ENCODE data around the gene STAG3.
A peak's percentile ranks its signal among the peaks of the same experiment; 100 is the strongest.
"Not testable (repeated sequence)": the region's sequence is repeated elsewhere in the genome, so short reads cannot be mapped to it uniquely, and the experiment has no call there.

Gene STAG3

GRCh38 chr7:100212631-100213286, 35.0 kb downstream of the STAG3 start:
- DNase-seq (ENCODE audit: low read depth): no peak

- no peak for DNase-seq (ENCODE audit: low read depth)
Observed at GRCh38 chr7:100213672-100214071, 36.0 kb downstream of the STAG3 start.

- not testable (repeated sequence) for DNase-seq (ENCODE audit: low read depth)
Observed at GRCh38 chr7:100214356-100214755, 36.6 kb downstream of the STAG3 start.

GRCh38 chr7:100215895-100216294, 38.2 kb downstream of the STAG3 start:
- no peak for DNase-seq (ENCODE audit: low read depth)

GRCh38 chr7:100217934-100218333, 40.2 kb downstream of the STAG3 start:
- peak; percentile 81 for DNase-seq (ENCODE audit: low read depth)

GRCh38 chr7:100219271-100219737, 41.6 kb downstream of the STAG3 start:
- no peak for DNase-seq (ENCODE audit: low read depth)

GRCh38 chr7:100219801-100220585, 42.3 kb downstream of the STAG3 start, which contains the start of gene PVRIG:
Gene PVRIG (plus strand): TSS chr7:100219949. CDS start chr7:100219971, 22 bp downstream.
- DNase-seq (ENCODE audit: low read depth): not testable (repeated sequence)

- DNase-seq (ENCODE audit: low read depth): no peak
Observed at GRCh38 chr7:100220586-100221230, 43.0 kb downstream of the STAG3 start.

GRCh38 chr7:100221231-100221718, 43.6 kb downstream of the STAG3 start:
- DNase-seq (ENCODE audit: low read depth): peak; percentile 75

- DNase-seq (ENCODE audit: low read depth): no peak
Observed at GRCh38 chr7:100221767-100222444, 44.2 kb downstream of the STAG3 start.

- DNase-seq (ENCODE audit: low read depth): no peak
Observed at GRCh38 chr7:100222445-100223132, 44.9 kb downstream of the STAG3 start.

- not testable (repeated sequence) for DNase-seq (ENCODE audit: low read depth)
Observed at GRCh38 chr7:100223376-100223927, 45.7 kb downstream of the STAG3 start.

- not testable (repeated sequence) for DNase-seq (ENCODE audit: low read depth)
Observed at GRCh38 chr7:100224891-100225290, 47.2 kb downstream of the STAG3 start.

GRCh38 chr7:100234660-100235317, 57.1 kb downstream of the STAG3 start:
- DNase-seq (ENCODE audit: low read depth): not testable (repeated sequence)

GRCh38 chr7:100239975-100240374, 62.3 kb downstream of the STAG3 start:
- DNase-seq (ENCODE audit: low read depth): not testable (repeated sequence)

GRCh38 chr7:100243385-100243784, 65.7 kb downstream of the STAG3 start:
- peak; percentile 46 for DNase-seq (ENCODE audit: low read depth)

GRCh38 chr7:100244988-100245605, 67.4 kb downstream of the STAG3 start:
- DNase-seq (ENCODE audit: low read depth): not testable (repeated sequence)

- DNase-seq (ENCODE audit: low read depth): not testable (repeated sequence)
Observed at GRCh38 chr7:100246121-100246864, 68.6 kb downstream of the STAG3 start.

- not testable (repeated sequence) for DNase-seq (ENCODE audit: low read depth)
Observed at GRCh38 chr7:100246865-100247137, 69.1 kb downstream of the STAG3 start.
